NCI-H446 (cell line): ENCODE data around the gene STAMBP.
A peak's percentile ranks its signal among the peaks of the same experiment; 100 is the strongest.
"Not testable (repeated sequence)": the region's sequence is repeated elsewhere in the genome, so short reads cannot be mapped to it uniquely, and the experiment has no call there.

Experiments
- DNase-seq, 2 experiments: peaks; one replicate each; lab custom pipeline; 2025; lab: John Stamatoyannopoulos, UW

Gene STAMBP

DNA sequence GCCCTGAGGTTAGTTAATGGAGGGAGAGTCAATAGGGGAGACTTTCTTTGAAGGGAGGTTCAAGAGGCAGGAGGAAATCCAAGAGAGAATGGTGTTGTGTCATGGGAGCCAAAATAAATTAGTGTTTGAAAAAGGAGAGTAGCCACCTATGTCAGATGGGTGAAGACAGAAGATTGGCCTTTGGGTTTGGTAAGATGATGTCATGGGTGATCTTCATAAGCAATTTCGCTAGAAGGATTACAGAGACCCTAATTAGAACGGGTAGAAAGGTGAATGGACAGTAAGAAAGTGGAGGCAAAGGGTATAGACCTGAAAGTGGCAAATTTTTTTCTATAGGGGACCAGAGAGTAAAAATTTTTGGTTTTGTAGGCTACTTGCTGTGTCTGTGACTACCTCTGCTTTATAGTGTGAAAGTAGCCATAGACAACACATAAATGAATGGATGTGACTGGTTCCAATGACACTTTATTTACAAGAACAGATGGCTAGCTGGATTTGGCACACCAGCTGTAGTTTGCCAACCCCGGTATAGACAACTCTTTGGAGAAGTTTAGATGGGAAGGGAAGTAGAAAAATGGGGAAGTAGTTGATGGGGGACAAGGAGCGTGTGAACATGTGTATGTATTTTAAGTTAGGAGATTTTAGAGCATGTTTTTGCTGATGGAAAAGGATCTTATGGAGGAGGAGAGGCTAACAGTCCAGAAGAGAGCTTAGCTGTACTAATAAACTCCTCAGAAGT is 9.3 kb downstream of the STAMBP start:
- no peak for DNase-seq

DNA sequence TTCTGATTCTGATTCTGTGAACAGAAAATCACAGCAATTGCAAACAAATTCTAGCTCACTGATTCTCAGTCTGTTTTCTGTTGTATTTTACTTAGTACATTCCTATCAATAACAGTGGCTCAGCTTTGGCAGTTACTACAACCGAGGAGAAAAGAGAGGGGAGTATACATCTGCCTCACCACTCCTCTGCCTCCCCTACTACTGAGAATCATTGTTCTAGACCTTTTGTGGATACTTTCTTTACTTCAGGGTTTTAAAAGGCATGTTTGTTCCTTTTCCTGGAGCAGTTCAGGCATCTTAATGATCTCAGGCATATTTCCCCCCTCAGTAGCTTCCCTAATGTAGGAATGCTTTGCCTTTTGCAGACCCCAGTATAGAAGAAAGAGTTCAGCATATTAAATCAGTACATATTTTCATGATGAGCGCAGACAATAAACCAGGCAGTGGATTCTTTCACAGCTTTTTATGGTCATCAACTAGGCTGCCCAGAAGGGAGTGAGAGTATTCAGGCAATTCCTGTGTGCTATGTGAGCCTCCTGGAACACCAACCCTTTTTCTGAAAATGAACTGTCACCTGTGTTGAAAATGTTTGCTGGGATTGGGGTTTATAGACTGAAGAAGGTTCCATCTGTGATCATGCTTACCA is 10.3 kb downstream of the STAMBP start:
- no peak for DNase-seq

DNA sequence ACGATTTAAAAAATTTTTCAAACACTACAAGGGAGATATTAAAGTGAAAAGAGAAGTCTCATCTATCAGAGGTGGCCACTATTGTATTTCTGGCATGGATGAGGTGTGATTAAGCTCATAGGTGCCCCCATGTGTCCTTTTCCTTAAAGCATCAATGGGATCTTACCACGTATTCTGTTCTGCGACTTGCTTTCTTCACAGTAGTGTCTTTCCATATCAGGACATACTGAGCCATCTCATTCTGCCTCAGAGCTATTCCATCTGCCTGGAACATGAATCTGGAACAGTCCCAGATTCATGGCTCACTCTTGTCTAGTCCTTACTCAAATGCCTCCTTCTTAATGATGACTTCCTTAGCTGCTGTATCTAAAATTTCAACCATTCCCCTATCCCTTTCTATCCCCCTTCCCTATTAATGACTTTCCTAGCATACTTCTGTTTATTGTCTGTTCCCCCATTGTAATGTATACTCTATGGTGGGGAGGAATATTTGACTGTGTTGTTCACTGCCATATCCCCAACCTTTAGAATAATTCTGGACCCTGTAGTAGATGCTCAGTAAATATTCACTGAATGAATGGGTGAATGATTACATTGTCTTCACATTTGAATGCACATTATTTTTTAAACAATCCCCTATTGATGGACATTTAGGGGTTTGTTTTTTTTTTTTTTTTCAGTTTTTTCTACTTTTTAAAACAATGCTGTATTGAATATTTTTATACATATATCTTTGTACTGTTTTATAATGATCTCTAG is 11.1 kb downstream of the STAMBP start:
- no peak for DNase-seq

DNA sequence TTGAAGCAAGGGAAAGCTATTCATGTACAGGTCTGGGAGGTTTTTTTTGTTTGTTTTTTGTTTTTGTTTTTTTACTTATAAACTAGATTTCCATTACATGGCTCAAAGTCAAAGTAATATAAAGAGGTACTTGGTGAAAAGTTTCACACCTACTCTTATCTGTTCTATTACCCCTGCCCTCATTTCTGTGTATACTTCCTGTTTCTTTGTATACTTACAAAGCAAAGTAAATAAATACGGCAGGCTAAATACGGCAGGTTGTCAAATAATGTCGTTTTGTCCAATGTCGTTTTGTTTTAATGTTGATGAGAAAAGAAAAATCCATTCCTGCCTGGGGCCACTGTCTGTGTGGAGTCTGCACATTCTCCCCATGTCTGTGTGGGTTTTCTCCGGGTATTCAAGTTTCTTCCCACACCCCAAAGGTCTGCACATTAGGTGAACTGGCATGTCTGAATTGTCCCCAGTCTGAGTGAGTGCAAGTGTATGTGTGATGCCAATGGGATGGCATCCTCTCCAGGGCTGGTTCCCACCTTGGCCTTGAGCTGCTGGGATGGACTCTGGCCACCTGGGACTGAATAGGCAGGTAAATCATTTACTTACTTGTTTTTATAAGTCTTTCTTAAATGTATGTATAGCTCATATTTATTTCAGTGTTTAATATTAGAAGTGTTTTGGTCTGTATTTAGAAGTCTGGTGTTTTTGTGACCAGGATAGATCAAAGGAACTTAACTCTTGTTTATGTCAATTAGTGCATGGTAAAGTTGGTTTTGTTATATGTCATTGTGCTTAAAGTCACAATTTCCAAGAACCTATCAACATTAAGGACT is 13.4 kb downstream of the STAMBP start:
- DNase-seq = no peak

DNA sequence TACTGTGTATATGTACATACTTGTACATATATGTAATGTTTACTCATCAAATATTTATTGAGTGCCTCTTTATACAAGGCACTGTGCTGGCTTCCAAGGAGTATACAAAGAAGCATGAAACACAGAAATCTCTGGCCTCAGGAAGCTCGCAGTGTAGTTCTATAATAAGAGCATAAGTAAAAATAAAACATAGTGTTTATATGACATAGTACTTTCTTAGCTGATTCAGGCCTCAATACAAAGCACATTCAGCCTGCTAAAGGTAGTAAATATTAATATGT is 13.9 kb downstream of the STAMBP start:
- DNase-seq = no peak

DNA sequence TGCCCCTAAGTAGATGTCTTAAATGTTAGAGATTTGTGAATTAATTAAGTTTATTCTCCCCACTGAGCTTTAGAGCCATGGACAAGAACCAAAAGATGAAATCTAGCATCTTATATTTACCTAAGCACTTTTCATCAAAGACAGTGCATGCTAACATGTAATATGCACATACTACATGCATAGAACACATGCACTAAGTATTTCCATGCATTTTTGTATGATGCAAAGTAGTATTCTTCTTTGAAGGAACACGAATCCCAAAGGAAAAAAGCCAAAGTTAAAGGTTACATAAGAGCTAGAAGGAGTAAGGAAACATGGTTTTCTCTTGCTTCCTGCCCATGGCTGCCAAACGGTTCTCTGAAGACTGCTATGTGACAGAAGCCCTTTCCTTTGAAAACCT is 15.3 kb downstream of the STAMBP start:
- no peak for DNase-seq

DNA sequence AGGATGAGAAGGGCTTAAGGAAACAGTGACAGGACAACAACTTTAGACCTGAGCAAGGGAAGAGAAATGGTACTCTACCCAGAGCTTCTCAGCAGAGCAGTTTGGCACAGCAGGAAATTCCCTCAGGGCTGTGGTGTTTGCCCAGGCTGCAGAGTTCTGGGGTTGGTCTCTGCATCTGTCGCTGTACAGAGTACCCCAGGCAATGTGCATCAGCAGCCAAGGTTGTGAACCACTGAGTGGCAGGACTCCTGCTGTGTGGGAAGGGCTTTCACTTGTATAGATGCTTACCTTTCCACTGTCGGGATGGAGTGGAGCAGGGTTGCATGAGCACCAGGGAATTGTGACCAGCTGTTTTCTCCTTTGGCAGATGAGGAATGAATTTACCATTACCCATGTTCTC is 21.2 kb downstream of the STAMBP start:
- DNase-seq = no peak

DNA sequence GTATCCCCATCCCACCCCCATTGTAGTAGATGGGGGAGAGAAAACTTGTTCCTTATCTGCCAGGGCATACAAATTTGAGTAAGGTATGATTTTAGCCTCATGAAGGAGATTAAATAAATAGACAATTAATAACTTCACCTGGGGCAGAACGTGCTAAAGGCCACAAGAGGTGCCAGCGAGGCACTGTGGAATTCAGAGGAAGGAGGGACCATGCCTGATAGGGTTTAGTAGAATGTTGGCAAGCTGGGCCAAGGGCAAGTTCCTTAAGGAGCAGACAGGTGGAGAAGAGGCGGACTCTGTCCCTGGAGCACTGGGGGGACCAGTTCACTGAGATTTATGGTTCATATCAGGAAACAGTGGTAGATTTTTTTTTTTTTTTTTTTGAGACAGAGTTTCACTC is 22.5 kb downstream of the STAMBP start:
- no peak for DNase-seq

DNA sequence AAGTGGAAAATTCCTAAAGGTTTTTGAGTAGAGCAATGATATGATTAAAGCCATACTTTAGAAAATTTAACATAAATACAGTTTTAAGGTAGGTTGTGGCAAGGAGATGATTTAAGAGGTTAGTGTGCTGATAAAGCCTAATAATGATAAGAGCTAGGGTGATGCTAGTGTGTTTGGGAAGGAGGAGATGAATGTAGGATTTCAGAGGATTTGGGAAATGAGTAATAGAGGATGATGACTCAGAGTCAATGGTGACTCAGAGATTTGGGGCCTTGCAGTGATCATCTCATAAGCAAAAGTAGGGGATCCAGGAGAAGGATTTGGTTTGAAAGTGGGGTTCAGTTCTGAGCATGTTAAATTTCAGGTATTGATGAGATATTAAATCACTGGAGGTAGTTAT is 23.3 kb downstream of the STAMBP start:
- DNase-seq = no peak

DNA sequence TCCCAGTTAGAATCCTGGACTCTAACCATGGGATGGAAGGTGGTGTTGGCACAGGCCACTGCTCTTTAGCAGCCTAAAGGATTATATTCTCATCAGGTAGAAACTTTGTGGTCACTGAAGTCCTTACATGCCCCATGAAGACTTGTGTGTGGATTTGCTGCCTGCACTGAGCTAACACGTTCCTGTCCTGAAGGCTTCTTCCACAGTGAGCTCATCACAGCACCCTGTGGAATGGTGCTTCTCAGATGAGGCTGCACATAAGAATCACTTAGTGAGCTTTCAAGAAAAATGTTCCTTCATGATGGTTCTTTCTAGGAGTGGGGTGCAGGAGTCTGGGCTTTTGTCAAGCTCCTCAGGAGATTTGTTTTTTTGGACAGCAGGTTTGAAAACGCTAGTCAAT is 26.8 kb downstream of the STAMBP start:
- DNase-seq = no peak

DNA sequence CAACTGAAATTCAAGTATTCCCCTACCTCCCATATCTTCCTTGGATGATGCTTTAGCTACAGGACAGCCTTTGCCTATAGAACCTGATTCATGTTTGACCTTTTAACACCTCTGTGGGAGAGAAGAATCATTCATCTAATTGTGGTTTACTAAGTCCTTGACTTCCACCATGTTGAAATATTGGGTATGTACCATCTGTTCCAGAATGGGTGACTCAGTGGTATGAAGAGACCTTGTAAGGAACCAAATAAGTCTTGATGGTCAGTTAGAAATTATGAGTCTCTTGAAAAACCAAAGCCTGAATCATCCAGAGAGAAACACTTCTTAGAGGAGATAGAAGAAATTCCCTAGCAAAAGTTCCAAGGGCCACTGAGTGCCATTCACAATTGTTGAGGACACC is 27.5 kb downstream of the STAMBP start:
- DNase-seq = no peak

DNA sequence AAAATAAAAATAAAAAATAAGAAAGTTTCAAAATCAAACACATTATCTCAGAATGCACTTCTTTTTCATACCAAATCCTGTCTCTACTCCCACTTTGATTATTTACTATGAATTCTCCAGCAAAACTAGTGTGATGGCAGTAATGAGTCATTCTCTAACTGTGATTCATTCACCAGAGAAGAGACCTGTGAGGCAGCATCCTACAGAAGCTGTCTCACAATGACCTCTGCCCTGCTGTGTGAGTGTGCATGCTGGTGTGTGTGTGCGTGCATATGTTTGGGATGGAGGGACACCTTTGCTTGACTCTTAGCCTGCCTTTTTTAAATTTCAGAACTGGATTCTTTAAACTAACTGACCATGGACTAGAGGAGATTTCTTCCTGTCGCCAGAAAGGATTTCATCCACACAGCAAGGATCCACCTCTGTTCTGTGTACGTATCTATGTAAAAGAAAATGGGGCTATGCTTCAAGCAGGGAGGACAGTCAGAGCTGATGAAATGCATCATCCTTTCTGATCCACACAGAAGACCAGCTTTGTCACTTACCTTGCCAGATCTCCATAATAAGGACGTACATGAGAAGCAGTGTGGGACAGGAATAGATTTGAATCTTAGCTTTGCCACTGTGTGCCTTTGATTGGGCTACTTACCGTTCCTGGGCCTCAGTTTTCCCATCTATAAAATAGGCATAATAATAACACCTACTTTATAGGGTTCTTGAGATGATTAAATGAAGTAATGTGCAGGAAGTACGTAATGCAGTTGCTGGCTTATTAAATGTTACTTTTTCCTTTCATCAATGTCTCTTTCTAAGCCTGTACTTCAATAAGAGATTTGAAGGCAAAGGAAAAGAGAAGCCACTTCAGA is 31.2 kb downstream of the STAMBP start:
- no peak for DNase-seq

DNA sequence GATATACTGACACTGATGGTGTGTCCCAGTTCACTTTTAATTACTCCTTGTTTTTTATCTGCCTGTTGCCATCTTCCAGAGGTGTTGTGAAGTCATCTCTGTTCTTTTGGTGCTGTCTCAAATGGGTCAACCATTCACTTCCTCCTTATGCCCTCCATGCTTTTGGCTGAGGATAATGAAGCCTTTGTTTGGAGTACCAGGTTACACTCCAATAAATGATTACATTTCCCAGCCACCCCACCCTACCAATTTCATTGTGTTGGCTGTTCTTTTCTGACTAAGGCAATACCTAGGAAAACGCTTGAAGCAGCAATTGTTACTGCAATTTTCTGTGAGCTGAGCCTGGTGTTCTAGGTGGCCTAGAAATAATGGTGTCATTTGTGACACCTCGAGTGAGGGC is 34.2 kb downstream of the STAMBP start:
- DNase-seq = no peak

DNA sequence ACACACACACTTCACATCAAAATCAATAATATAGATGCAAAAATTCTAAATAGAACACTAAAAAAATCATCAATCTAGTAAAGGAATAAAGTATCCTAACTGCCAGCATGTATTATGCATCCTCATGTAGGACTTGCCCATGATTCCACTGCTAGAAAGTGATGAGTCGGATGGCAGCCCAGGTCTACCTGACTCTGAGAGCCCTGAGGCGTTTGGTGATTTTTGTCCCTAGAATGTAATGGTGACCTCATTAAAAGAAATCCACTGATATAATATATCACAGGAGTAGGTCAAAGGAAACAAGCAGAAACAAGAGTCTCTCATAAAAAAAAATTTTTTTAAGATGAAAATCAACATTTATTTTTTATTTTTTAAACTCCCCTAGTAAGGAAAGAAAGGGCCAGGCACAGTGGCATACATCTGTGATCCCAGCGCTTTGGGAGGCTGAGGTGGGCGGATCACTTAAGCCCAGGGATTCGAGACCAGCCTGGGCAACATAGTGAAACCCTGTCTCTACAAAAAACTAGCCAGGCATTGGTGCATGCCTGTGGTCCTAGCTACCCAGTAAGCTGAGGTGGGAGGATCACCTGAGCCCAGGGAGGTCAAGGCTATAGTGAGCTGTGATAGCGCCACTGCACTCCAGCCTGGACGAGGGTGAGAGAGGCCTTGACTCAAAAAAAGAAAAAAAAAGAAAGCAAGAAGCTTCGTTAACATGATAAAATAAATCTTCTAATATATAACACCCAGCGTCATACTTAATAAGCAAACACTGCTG is 39.6 kb downstream of the STAMBP start:
- DNase-seq = no peak

DNA sequence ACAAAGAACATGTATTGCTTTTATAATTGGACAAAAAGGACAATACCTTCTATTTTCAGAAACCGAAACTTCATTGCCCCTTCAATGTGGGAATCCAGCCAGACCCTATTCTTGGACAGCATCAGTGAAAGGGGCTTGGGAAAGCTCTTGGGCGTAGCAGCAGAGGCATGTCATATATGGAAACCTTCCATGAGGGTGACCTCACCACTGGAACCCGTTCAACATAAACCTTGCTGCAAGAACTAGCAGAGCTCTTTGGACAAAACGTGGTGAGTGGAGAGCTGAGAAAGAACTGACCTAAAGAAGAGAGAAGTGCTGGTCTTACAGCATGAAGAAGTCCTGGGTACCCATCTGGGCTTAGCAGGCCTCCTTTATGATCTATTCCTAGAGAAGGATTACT is 41.3 kb downstream of the STAMBP start:
- peak; percentile 58 to 74 for DNase-seq

DNA sequence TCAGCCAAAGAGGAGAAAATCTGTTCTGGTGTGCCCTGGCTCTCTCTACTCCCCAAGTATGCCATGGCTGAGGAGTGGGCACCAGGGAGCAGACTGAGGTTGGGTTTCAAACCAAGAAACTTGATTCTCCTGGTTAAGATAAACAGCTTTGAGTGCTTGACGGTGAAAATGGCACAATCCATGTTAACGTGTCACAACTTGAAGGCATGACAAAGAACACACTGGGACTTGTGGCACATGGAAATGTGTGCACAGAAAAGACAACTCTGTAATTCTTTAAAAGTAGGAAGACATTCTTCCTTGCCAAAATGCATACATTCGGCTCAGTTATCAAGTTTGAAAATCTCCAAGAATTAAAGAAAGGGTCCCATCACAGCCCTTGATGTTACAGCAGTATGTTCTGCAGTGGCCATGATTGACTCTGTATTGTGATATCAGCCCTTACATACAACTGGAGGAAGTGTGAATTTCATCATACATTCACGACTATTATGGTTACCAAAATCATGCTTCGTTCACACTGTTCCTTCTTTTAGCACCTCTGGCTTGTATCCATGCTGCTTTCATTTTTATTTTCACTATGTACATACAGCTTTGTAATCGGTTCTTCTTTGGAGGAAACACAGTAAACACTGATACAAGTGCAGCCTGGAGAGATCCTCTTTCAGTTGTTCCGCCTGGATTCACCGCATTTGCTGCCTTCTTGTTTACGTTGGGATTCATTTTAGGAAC is 48.5 kb downstream of the STAMBP start:
- no peak for DNase-seq

DNA sequence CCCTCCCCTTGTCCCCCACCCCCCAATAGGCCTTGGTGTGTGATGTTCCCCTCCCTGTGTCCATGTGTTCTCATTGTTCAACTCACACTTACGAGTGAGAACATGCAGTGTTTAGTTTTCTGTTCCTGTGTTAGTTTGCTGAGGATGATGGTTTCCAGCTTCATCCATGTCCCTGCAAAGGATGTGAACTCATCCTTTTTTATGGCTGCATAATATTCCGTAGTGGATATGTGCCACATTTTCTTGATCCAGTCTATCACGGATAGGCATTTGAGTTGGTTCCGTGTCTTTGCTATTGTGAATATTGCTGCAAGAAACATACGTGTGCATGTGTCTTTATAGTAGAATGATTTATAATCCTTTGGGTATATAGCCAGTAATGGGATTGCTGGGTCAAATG is 49.2 kb downstream of the STAMBP start:
- not testable (repeated sequence) for DNase-seq

DNA sequence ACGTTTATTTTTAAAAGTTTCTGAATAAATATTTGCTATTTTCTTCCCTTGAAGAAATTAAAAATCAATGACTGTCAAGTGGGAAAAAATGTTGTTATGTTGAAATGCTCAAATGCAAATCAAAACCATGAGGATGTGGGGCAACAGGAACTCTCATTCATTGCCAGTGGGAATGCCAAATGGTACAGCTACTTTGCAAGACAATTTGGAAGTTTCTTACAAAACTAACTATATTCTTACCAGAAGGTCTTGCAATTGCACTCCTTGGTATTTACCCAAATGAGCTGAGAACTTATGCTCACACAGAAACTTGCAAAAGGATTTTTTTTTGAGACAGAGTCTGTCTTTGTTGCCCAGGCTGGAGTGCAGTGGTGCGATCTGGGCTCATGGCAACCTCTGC is 56.6 kb downstream of the STAMBP start:
- DNase-seq = no peak

DNA sequence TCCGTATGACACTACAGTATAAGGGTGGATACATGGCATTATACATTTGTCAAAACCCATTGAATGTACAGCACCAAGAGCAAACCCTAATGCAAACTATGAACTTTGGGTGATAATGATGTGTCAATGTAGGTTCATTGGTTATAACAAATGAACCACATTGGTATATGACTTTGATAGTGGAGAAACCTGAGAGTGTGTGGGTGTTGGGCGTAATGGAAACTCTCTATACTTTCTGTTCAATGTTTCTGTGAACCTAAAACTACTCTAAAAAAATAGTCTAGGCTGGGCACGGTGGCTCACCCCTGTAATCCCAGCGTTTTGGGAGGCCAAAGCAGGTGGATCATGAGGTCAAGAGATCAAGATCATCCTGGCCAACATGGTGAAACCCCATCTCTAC is 57.6 kb downstream of the STAMBP start:
- no peak for DNase-seq
